DOHH2 (cell line): ENCODE measurements around the gene VPS54.

Experiments used
- EZH2phosphoT487 ChIP-seq: fragments of 200-600 bp; sonication (generic); IDR thresholded peaks from 2 replicates; pipeline ENCODE4 v1.6.1; 2017; ENCODE audit warnings: borderline replicate concordance, mild to moderate bottlenecking, antibody characterized with exemption, low read length, moderate library complexity, mixed read lengths
- TF ChIP-seq, protein P1 (sequence below): fragments of 200-600 bp; sonication (generic); IDR thresholded peaks from one replicate; pipeline ENCODE4 v1.5.1; 2014; ENCODE audit warnings: antibody characterized with exemption, mild to moderate bottlenecking, low read depth, low read length; ENCODE audit not compliant: poor library complexity, severe bottlenecking

DNA sequence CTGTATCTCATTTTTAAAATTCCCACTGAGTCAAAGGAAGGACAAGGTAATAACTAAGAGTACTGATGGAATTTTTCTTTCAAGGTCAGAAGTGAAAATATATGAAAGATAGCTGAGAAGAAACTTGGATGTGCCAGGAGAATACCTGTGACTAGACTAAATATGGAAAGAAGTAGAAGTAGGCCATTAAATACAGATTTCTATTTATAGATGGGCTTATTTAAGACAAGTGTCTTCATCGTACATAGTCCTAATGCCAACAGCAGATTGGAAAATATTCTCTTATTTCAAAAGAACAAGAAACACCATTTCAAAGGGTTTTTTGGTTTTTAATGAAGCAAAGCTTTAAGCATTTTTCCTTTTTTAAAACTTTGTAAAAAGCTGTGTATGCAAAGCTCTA is 155.5 kb downstream of the VPS54 start:
- TF ChIP-seq, protein P1, sequence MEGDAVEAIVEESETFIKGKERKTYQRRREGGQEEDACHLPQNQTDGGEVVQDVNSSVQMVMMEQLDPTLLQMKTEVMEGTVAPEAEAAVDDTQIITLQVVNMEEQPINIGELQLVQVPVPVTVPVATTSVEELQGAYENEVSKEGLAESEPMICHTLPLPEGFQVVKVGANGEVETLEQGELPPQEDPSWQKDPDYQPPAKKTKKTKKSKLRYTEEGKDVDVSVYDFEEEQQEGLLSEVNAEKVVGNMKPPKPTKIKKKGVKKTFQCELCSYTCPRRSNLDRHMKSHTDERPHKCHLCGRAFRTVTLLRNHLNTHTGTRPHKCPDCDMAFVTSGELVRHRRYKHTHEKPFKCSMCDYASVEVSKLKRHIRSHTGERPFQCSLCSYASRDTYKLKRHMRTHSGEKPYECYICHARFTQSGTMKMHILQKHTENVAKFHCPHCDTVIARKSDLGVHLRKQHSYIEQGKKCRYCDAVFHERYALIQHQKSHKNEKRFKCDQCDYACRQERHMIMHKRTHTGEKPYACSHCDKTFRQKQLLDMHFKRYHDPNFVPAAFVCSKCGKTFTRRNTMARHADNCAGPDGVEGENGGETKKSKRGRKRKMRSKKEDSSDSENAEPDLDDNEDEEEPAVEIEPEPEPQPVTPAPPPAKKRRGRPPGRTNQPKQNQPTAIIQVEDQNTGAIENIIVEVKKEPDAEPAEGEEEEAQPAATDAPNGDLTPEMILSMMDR, result no peak
- no peak for TF ChIP-seq EZH2phosphoT487
